Measurements from ENCODE around the gene KCND2.

KCND2 gene

DNA sequence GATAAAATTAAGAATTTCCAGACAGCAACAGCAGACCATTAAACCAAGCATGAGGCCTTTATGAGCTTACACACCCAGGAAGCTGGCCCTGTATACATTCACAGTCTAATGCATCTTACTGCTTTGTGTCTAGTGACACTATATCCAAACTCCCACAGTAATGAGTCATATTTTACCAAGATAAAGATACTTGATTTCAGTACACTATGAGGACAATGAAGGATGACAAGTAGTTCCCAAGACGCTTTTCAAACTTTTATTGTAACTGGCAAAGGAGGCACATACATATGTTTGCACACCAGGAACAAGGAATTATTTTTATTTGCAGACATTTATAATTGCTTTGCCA is 437.0 kb downstream of the KCND2 start:
- no peak for DNase-seq

DNA sequence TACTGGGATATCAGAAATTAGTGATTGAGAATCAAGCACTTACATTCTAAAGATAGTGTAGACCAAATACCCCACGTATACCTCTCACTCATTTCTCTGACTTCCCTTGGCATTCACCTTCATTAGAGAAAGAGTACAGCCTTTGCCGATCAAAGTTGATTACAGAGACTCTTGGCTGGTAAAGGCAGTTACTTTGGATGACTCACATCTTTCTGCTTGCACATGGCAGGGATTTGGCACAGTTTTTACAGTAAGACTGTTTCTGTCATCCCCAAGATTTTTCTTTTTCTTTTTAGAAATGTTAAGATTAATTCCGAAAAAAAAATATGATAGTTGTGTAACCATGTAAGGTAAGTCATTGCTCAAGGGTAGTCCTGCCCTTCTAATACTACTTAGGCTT is 442.0 kb downstream of the KCND2 start:
- no peak for DNase-seq

DNA sequence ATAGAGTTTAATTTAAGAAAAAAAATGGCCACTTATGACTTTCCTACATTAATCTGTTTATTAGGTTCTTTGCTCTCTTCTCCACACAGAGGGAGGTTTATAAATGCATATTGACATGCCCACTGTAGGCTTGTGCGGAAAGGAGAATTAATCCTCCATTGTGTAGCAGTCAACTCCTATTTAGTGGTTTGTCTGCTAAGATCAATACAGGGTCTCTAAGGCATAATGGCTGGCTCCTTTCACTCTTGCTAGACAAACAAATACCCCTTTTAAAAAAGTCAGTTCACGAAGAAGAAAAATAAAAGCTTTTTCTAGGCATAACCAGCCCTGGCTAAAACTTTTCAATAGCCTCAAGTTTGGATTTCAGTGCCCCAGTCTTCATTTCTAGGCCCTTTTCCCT is 443.3 kb downstream of the KCND2 start:
- DNase-seq, result no peak

DNA sequence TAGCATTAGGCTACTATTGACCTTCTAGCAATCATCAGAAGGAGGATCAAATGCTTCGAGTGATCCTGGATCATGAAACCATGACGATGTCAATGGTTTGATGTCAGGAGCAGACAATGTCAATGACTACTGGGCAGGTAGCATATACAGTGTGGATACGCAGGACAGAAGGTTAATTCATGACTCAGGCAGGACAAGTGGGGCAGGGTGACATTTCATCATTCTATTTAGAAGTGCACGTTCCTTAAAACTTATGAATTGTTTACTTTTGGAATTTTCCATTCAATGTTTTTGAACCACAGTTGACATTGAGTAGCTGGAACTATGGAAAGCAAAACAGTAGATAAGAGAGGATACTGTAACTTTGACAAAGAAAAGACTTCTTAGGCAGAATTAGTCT is 444.2 kb downstream of the KCND2 start:
- no peak for DNase-seq

DNA sequence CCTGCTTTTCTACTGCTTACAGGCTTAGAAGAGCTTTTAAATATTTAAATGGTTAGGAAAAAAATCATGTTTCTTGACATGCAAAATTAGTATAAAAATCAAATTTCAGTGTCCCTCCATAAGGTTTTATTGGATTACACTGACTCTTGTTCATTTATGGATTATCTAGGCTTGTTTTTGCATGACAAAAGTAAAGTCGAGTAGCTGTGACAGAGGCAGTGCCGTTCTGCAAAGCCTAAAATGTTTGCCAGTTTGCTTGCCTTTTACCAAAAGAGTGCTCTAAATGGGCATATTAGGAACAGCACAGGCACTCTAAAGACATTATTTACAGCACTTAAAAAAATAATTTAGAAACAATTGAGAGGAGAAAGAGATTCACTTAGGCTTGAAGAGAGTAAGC is 445.4 kb downstream of the KCND2 start:
- no peak for DNase-seq

DNA sequence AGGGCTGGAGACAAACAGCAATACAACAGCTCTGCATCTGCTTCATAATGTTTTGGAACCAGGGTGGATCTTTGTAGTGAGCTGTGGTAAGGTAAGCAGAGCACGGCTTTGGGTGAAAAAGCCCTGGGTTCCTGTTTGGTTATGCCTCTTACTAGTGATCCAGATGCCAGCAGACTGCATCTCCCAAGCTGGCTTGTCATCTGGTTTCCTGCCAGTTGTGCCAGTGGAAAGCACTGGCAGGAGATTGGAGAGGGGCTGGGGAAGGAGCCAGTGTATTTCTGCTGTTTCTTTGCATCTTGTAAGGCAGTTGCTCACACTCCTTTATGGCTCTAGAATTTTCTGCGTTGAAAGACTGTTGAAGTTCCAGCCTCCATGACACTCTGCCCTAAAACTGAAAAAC is 447.3 kb downstream of the KCND2 start:
- DNase-seq, result no peak

DNA sequence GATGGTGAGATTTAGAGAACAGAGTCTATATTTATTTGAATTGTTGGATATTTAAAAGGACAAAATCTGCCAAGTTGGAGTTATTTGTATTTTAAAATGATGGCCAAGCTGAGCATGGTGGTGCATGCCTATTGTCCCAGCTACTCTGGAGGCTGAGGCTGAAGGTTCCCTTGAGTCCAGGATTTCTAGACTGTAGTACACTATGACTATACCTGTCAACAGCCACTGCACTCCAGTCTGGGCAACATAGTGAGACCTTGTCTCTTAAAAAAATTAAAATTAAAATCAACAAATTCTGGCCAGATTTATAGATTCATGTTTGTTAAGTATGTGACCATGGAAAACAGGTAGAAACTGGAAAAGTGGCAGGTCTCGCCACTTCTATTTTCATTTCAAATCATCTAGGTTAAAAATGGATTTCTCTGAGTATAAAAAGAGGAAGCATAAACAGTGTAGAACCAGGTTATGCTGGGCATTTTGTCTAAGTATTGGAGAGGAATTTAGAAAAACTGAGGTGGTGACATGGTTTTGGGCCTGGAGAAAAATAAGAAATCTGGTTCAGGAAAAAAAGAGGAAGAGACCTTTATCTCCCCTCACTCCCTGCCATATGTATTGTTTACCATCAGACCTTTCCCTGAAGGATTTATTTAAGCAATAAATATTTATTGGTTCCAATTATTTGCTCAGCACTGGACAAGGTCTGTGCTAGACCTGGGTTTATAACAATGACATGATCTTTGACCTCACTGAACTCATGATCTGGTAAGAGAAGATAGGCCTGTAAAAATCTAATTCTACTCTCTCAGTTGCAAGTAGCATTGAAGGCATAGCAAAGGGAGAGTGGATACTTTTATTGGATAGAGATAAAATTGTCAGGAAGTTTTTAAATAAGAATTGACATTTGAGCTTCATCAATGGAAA is 450.8 kb downstream of the KCND2 start:
- no peak for DNase-seq

DNA sequence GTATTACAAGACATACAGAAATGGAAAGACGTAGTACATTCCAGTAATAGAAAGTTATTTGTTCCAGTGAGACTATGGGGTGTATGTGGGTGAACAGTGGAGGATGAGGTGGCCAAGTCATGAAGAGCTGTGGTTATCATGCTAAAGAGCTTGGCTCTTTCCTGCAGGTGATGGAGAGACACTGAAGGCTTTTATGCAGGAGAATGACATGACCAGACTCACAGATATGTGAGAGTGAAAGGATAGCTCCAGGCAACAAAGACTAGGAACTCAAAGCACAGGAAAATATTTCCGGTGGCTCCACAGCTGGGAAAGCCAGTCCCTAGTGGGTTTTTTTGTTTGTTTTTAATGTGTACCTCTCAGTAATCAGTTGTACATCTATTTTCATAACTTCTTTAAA is 451.5 kb downstream of the KCND2 start:
- no peak for DNase-seq

DNA sequence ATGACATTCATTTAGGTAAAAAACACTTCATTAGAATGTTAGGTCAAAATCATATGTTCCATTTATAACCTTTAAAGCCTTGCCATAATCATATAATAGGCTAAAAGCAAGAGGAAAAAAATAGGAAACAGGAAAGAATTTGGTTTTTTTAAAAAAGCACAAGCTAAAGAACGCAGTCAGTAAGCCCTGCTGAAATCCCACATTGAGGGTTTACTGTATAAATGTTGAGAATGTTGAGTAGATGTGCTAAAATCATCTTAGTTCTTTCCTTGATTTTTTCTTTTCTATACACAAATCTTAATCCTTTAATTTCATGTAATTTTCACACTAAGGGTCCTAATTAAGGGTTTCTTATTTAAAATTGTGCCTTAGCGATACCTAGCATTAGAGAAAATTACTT is 452.0 kb downstream of the KCND2 start:
- DNase-seq, result no peak

DNA sequence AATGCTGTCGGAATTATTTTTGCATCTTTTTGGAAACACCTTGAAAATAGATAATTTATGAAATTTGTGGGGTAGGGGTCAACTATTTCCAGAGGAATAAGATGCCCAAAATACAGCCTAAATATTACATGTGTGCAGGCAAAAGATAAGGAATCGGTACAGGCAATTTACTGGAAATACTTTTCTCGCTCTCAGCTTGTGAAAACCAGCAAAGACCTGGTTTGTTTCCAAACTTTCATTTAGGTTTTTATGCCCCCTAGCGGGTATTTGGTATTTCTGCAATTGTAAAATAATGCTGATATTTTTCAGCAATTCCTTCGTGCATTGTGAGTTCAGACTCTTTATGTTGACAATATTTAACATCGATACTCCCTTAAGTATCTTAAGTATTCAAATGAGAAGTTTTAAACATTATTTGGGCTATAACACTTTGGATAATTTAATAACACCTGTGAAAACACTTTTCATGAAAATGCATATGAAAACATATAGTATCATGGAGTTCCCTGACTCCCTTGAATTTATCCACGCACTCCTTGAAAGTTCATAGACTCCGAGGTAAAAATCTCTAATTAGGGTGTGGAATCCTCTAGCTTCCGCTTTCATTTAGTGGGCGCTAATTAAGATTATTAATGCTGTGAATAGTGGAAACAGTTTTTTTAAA is 452.5 kb downstream of the KCND2 start:
- DNase-seq, result no peak

DNA sequence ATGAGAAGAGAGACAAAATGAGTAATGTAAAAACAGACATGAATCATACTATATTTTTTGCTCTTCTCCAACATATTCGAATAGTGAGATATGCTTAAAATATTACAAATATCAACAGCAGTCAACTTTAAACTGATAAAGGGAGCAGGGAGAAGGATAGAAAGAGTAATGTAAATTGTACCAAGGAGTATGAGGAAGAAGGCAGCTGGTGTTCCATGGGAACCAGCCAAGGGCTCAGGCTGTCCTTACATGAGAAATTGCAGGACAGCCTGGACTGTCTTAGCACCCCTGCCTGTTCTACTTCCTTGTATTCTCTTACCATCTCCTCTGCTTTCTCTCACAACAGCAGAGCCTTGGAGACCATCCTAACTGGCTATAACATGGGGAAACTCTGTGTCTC is 456.3 kb downstream of the KCND2 start:
- no peak for DNase-seq

DNA sequence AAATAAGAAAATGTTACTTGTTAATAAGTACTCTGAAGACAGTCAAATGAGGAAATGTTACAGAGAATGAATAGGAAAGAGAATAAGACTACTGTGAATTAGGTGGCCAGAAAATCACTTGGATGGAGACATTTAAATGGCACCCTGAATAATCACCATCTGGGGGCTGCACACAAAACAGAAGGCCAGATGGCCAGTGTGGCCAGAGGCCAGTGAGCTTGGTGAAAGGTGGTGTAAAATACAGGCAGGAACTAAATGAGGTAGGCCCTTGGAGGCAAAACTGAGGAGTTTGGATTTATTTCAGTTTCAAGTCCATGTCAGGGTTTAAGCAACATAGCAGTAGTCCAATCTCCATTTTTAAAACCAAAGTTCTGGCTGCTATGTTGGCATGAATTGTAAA is 458.3 kb downstream of the KCND2 start:
- no peak for DNase-seq

DNA sequence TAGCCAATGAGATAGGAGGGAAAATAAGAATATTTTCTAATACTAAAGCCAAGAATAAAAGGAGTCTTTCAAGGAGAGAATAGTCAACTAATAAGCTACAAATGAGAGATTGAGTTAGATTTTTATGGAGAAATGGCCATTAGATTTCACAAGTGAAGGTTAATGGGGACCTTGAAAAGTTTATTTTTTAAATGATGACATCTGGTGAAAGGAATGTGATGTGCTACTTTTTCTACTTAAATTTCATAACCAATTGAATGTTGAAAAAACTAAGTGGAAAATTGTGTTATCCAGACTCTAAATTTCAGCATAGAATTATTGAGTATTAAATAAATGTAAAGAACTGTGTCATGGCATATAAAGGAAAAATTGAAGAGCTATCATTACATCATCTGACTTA is 459.3 kb downstream of the KCND2 start:
- DNase-seq, result no peak

DNA sequence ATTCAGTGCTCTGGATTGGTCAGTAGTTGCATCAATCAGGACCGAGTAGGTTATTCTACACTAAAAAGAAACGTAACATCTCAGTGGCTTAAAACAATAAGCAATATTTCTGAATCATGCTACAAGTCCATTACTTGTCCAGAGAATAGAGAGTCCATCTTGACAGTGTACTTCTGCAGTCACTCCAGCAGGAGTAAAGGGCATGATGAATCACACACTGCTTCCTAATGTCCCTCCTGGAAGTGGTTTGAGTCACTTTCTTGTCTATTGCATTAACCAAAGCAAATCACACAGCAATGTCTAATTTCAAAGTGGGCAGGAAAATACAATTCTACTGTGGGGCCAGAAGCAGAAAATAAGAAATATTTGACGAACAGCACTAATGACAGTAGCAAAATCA is 460.2 kb downstream of the KCND2 start:
- no peak for DNase-seq

DNA sequence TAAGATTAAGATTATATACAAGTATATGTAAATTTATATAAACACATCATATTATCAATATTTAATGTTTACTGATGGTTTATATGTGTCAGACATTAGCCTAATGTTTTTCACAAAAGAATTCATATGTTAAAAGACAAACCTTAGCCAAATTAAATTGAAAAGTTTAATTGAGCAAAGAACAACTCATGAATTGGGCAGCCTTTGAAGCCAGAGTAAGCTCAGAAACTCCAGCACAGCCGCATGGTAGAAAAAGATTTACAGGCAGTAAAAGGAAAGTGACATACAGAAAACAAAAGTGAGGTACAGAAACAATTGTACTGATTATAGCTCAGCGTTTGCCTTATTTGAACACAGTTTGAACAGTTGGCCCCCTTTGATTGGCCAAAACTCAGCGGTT is 460.9 kb downstream of the KCND2 start:
- DNase-seq, result no peak

DNA sequence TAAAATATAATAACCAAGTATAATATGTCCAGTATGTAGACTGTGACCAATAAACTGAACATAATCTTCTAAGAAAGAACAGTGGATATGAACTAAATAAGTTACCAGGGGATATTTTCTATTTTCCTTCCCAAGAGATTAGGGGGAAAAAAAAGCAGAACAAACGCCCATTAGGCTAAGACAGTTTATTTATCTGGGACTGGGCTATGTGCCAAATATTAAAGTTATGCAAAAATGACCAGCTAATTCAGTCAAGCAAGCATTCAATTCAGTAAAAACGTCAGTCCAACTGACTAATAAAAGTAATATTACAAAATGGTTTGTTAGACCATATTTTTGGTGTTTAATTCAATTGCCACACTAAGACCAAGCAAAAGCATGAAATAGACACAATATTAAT is 462.8 kb downstream of the KCND2 start:
- DNase-seq, result no peak

DNA sequence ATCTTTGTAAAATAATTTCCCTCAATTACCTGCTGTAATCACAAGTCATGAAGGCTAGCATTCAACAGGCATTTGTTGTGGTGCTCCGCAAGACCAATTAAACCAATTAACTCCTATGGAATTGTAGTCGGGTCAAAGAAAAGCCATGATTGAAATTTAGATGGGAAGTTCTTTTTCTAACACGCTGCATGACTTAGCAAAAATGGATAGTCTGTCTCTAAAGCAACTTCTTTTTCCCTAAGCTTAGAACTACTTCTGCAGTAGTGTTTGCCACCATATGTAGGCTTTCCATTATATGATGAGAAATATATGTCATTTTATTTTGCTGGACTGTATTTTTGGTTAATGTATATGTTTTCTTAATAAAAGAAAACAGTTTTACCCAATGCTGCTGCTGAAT is 465.8 kb downstream of the KCND2 start:
- DNase-seq, result no peak

DNA sequence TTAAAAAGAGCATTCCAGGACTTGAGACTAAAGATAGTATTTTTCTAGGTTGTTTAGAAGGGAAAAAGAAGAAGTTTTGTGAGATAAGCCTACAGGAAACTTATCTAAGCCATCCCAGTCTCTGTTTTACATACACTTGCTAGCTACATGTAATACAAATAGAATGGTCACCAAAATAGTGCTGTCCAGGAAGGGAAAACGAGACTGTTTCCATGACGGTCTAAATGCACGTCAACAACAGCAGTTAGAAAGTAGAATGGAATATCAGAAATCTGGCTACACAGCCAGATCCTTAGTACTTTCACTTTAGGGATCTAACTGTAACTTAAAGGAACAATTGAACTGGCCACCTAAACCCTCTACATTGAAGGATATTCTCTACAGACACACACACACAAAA is 467.4 kb downstream of the KCND2 start:
- no peak for DNase-seq

DNA sequence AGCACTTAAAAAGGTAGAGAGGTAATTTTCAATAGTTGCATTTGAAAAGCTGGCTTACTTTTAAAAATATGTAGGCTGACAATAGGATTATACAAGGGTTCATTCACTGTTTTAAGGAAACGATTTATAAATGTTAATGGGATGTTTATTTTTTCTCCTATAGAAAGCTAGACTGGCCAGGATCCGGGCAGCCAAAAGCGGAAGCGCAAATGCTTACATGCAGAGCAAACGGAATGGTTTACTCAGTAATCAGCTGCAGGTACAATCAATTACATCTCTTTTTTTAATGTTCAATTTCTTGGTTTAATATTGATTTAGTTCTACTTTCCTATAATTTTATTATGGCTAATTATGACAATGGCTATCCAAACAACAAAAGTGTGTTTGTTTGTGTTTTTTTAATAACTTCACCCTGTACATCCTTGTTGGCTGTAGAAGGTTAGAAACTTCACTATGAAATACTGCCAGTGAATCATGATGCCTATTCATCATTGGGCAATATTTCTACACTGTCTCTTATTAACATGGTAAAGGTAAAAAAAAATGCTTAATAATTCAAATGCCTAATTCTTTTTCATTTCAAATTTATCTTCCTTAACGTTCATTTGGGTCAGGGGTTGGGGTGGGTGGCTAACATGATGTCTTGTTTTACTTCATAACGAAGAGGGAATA is 468.5 kb downstream of the KCND2 start:
- DNase-seq, result no peak

DNA sequence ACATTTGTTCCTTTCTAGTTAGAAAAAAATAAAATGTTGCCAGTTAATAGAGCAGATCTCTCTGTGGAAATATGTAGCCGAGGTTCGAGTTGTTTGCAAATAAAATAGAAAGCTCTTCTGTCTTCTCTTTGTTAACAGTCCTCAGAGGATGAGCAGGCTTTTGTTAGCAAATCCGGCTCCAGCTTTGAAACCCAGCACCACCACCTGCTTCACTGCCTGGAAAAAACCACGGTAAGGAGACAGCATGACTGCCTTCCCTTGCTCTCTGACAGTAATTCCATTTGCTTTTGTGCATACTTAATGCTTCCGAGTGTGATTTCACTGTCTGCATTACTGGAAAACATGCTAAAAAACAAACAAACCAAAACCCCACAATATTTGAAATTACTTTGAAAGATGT is 469.4 kb downstream of the KCND2 start:
- DNase-seq, result no peak

DNA sequence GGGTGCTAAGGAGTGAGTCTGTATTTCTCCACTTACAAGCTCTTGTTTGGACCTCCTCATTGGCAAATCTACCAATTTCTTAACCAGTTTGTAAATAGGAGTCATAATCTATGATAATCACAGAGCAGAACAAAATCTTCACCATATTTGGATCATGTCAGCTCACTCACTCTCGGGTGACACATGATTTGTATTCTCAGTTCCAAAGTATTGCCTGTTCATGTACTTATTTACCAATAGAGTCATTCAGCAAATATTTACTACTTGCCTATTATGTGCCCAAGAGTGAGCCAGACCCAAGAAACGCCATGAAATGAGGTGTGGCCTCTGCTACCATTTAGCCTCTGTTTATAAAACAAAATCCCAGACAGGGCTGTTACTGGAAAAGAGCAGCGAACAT is 470.2 kb downstream of the KCND2 start:
- no peak for DNase-seq

DNA sequence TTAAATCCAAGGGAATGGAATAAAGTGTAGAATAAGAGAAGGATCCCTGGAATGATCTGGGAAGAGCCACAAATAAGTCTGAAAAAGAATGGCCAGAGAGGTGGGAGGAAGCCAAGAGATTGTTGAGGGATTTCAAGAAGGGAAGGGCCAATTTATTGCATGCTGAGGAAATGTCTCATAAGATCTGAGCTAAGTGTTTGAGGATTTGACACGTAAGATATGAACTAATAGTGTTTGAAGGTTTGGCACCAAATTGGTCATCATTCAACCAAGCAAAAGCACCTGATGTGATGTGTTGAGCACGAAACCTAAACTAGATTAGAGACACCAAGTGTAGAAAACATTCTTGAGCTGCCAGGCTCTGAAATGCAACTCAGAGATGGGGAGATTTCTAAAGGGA is 487.1 kb downstream of the KCND2 start:
- DNase-seq, result no peak

DNA sequence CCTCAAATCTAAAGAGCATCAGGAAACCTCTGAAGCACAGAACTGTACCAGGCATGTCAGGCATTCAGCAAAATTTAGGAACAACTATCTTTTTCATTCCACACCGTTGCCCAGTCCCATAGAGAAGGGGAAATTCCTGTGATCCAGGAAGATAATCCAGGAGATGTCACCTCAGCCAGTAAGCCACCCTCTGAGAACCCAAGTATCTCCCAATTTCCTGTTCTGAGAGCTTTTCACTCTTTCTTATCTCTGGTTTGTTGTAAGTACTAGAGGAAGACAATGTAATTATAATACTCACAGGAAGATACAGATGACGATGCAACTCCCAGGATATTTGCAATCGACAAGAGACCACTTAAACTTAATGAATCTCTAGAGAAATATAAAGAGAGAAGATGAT is 487.9 kb downstream of the KCND2 start:
- no peak for DNase-seq

DNA sequence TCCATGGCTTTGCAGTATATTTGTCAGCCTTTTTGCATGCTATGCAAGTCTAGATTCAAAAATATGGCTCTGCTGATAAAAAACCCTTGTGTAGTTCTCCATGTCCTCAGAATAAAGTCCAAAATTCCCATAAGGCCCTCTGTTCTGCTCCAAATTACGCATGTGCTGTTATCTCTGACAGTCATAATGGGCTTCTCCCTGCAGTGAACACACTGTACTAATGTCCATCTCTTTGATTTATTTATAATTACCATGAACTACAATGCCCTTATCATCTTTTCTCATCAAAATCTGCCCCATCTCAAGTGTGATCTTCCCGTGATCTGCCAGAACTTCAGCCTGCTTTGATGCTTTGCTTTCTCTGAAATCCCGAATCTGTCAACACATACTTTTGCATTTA is 497.2 kb downstream of the KCND2 start:
- DNase-seq, result no peak
